Activated CD4-positive, alpha-beta T cell treated with anti-CD3 and anti-CD28 coated beads, Interleukin-2, amount 50 U/mL, for 24 hours (primary cell): ENCODE results near the gene CTIF.
A peak's percentile ranks its signal among the peaks of the same experiment; 100 is the strongest.

Experiments used
- DNase-seq, 2 donors: peaks; one replicate each; pipeline ENCODE4 v3.0.0-alpha.2; 2020; ENCODE audit warnings: low read depth in 1 of 2, low spot score in 1 of 2

CTIF gene

DNA sequence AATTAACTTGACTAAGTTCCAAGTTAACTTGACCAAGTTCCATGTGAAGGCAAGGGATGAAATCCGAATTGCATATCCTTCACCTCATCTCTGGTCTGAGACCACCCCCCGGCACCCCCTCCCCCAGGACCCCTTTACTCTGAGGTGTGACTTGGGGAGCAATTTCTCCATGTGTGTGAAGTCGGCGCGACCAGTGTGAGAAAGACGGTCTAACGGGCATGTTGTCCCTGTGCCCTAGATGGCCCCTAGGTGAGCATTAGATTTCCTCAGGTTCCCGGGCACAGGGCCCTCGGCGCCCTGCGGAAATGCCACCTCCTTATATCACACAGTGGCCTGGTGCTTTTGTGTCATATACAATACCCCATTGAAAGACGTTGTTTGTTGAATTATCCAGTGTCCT, 137.1 kb downstream of the CTIF start:
- no peak for DNase-seq

DNA sequence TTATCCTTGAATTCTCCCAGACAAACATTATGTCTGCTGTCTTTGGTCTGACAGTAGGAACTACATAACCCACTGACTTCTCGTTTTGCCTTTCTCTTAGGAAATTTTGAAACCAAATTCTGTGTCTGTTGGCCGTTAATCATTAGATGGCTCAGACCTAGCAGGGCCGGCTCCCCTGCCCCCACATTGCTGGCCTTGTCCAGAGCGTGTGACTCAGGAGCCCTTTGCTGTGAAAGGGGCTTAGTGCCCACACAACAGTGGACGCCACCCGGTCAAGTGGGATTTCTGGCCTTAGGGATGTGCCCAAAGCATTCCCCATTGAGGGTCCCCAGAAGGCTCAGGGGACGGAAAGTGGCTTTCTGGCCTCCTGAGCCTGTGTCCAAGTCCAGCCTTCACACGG, 137.5 kb downstream of the CTIF start:
- DNase-seq, result no peak

DNA sequence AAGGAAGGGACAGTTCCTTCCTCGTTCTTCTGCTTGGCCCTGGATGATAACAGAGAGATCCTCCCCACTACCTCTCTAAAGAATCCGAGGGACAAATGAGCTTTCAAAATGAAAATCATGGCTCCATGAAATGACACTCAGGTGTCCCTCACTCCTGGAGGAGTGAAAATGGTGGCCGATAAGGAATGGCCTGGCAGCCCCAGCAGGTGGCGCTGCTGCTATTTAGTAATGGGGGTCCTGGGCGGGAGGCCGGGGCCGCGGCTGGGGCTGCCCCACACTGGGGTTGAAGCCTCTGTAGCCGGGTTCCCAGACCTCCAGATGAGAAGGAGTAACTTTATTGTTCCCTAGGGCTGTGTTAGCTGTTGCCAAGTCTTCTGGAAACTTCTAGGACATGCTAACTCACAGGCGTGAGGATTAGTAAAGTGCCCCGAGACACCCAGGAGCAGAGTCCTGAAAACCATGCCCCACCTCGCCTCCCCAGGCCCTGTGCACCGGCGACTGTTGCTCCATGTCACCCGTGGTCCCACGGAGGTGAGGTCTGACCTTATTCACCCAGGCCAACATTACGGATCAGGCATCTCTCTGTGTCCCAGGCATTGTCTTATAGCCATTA, 138.0 kb downstream of the CTIF start:
- peak; percentile 37 to 50 for DNase-seq

DNA sequence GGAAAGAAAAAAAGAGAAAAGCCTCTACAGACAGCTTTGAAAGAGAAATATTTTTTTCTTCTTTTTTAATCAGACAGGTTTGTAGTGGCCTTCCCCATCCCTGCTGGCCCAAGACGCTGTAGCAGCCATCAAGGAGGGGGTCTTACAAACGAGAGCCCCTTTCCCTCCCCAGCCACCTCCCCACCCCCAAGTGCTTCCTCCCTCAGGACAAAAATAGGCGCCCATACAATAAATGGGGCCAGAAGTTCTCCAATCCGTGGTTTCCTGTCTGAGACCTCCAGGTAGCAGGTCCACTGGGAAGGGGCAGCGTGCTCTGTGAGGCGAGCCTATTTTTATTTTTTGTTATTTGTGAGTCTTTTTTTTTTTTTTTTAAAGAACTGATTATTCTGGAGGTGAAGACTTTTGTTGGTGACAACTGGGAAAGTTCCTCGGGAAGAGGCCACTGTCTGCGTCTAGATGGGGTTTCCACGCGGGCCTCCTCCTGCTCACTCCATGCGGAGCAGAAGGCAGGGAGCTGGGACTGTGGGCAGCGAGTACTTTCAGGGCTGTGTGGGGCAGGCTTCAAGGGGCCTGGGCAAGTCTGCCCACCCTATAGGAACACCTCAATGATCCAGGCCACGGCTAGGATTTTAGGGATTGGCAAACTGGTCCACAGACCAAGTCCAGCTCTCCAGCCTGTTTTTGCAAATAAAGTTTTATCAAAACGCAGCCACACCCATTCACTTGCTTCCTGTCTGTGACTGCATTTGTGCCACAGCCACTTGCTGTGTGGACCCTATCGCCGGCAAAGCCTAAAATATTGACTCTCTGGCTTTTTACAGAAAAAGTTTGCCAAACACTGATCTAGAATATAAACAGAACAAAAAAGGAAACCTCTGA, 139.6 kb downstream of the CTIF start:
- no peak for DNase-seq

DNA sequence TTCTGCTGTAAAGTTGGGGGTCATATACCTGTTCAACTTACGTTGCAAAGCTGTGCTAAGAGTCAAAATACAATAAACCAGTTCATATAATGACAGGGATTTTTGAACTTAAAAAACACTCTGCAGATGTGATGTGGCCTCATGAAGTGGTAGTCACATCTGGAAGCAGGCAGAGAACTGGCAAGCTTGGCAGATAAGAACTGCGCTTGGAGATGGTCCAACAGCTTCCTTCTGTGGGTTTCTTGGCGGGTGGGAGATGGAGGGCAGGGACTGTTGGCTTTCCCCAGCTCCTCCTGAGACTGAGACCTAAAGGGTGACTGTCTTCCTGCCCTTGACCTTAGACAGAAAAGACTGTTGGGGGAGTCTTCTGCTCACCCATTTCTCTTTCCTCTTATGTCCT, 140.4 kb downstream of the CTIF start:
- DNase-seq, result no peak

DNA sequence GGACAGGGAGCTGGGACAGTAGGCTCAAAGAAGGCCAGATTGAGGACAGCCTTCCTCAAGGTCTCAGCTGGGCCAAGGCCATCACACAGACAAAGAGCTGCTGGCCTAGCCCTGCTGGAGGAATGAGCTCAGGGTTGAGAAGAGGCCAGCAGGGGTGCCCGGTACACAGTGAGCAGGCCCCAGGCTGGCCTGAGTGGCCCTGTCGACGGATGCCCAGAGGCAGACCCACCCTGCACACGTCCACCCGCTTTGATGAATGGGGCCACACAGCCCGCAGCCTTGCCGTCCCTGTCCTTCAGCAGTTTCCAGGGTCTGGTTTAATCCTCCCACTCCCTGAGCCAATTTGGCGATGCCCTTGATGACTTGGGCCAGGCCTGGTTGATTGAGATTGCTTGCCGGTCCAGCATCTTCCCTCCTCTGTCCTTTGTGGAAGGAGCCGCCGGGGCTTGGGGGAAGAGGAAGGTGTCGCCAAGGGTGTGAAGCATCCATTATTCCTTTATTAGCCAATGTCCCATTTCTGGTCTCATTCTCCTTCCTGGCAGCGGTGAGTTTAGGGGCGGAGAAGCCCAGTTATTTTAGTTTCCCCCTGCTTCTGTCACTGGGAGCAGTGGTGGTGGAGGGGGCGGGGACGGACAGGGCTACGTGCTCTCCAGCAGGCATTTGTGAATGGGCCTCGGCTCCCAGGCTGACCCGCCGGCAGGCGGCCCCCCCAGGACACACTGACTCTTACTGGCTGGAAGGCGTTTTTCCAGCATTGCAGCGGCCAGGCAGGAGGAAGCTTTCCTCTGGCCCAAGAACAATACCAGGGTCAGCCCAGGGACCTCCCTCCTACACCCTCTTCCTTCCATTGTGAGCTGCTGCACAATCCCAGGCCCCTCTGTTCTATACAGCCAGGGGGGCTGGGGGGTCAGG, 141.8 kb downstream of the CTIF start:
- no peak for DNase-seq

DNA sequence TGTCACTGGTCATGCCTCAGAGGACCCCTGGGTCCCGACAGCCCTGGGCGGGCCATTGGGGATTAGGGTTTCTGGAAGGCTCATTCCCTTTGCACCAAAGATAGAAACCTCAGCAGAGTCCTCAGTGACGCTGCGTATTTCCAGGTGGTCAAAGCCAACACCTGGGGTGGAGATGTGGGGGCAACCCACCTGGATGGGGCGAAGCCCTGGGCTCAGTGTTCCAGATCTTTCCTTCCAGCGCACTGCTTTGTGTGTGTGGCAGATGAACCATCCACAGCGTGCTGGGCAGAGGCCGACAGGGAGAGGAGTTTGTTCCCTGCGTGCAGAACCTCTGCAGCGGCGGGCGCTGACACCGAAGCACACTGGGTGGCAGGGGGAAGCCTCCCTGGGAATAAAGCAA, 143.9 kb downstream of the CTIF start:
- no peak for DNase-seq

DNA sequence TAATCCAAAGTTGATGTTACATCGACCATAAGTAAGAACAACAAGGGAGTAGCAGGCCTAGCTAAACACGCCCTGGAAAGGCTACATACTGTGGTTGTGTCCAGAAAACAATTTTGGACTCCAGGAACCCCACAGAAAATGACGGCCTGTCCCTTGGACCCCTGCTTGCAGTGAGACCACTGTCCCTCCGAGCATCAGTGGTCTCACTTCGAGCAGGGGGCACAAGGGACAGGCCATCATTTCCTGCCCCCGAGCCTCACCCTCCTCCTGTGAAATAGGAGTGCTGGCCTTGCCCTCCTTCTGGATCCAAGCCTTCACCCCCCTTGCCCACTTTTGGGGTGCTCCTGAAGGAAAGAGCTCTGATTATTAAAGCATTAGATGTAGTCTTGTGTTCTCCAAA, 144.4 kb downstream of the CTIF start:
- DNase-seq, result no peak

DNA sequence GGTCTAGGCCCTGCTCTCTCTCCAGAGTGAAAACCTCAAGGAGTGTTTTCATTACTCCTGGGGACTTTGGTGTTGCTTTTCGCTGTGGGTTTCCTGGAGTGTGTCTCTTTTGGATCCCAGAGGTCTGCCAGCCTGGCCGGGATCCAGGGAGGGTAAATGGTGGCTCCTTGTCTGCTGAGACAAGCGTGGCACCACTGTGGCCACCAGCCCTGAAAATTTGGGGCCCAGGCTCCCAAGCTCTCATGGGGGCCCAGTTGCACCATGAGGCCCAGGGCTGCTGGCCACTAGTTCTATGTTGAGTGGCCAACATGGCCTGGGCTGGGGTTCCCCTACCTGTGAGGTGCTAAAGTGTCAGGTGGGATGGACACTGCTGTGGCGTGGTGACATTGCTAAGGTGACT, 144.8 kb downstream of the CTIF start:
- no peak for DNase-seq

DNA sequence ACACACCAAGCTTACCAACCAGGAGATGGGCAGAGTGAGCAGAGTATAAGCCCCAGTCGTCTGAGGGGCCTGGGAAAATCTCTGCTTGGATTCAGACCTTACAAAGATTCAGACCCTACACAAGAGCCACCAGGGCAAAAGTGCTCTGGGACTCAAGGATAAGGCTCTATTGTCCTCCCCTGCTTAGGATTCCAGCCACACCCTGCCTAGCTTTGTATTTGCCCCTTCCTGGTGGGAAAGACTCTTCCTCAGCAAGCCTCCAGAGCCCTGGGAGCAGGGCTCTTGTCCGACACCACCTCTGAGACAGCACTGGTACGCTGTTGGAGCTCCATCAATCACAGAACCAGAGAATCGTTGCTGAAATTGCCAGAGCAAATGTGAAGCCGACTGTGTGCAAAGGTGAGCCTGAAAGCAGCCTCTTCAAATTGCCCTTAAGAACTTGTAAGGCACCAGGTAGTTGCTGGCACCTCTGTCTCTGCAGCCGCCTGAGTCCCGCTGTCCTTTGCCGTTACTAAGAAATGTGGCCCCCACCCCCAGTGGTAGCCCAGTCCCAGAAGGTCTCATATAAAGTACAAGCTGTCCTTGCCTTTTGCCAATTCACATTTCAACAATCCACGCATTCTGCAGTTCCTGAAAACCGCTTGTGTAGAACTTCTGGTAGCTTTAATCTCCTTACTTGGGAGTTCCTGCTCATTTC, 148.7 kb downstream of the CTIF start:
- no peak for DNase-seq

DNA sequence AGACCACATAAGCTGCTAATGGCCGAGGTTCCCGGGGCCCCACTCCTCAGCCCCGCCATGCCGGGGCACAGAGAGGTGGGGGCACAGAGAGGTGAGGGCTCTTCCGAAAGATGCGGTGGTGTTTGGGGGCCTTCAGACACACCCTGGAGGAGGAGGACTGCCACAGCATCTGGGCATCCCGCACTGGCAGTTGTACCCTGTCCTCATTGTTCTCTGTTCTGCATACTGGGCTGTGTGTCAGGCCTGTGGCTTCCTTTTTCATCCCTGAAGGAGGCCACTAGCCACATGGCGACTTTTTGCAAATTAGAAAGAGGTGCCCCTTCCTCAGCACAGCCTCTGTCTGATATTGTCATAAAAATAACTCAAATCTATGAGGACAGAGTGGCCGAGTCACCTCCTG, 150.1 kb downstream of the CTIF start:
- no peak for DNase-seq

DNA sequence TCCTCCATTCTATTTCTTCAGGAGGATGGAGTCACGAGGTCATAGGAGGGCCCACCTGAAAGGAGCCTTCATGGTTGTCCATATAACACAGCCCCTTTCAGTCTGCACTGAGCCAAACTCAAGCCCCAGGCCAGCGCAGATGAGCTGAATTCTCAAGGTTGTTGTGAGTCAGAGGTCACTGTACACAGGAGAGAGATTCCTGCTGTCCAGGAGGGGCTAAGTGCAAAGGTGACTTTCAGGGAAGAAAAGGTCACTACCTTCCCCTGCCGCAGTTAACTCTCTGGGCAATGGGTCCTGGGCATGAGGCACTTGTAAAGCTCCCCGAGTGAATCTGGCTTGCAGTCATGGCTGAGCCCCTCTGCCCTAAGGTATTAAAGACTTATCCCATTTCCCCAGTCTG, 150.7 kb downstream of the CTIF start:
- DNase-seq, result no peak

DNA sequence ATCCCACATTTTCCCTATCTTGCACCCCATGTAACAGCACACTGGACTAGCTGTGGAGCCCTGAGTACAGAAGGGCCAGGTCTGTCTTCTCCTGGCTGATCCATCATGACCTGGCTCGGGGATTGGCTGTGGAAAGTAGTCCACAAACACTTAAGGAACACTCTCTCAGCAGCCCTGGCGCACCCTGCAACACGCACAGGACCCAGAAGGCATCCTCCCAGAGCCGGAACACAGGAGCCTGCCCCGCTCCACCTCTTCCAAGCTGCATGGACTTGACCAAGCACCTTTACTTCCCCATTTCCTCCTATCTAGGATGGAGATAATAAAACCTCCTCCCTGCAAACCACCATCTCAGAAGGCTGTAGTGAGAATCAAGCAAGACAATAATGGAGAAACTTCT, 151.7 kb downstream of the CTIF start:
- DNase-seq, result no peak

DNA sequence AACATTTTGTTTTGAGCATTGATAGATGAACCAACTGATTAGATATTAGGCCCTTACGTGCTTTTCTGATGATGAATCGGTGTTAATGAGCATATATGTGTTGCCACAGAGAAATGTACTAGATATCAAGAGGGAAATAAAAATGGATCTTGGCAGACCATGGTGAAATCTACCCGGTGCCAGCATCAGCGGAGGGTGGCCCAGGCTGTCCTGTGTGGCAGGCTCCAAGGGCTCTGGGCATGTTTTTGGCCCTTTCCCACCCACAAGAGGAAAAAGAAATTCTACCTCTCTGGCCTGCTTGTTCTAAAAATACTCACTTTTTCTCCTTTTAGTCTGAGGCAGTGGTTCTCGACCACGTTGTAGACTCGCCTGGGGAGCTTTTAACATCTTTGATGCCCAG, 154.2 kb downstream of the CTIF start:
- no peak for DNase-seq

DNA sequence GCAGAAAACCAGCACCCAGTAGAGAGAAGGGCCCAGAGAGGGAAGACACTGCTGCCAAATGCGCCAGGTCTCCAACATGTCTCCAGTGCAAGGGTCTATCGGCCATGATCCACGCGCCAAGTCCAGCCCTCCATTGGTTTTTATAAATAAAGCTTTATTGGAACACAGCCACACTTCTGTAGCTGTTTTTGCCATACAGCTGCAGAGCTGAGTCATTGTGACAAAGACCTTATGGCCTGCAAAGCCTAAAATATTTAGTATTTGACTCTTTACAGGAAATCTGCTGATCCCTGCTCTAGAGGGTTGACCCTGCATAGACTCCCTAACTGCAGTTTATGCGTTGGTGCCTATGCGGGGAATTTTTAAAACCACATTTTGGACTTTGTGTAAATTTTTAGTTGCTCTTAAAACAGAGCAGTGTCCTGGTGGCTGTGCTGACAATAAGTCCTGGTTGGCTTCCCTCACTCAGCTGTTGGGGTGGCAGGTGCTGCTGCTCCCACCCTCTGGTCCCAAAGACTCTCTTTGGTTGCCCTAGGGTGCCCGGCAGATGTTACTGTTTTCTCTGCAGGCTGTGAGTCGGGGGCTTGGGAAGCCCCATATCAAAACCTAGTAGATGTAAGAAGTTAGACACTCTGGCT, 154.9 kb downstream of the CTIF start:
- DNase-seq, result no peak

DNA sequence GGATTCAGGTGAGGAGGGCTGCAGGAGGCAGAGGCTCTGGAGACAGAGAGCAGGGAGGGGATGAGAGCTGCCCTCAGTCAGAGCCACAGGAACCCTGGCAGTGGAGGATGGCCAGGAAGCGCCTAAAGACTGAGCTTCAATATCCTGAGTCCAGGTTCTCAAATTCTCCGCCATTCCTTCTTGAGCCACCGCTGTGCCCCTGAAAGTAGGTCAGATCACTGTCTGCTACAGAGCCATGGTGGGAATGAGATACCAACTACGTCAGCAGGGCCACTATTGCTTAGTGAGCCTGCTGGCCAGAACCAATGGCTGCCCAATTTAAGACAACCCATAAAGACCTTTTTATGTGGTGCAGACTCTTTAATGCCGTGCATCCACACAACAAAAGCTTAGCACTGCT, 155.5 kb downstream of the CTIF start:
- DNase-seq, result no peak

DNA sequence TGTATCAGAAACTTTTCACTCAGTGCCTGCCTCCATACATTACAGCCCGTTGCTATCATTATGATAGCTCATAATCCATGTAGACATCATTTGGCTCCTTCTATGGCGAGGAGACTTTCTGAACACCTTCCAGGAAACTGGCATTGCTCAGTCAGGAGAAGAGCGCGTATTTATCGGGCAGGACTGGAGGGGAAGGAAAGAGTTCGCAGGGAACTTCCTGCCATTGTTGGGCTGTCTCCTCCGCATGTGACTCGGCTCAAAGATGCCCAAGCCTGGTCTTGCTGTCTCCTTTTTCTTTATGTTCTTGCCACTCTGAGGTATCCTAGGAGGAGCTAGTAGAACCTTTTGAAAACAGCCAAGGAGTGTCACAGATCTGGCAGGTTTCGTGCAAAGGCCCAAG, 156.8 kb downstream of the CTIF start:
- no peak for DNase-seq

DNA sequence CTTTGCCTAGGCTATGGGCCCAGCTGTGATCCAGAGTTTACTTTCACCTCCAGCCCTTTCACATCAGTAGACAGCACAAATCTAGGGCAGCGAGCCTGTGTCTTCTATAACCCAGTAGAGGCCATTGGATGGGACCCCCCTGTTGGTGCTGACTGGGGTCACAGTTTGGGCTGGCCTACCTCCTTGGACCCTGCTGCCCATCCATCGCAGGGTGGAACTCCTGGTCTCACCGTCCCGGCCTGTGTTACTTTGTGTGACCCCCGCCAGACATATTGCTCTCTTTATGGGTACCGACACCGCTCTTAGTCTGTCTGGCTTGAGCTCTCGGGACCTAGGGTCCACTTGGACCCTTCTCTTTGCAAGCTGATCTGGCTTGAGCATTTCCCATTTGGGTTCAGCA, 157.4 kb downstream of the CTIF start:
- no peak for DNase-seq

DNA sequence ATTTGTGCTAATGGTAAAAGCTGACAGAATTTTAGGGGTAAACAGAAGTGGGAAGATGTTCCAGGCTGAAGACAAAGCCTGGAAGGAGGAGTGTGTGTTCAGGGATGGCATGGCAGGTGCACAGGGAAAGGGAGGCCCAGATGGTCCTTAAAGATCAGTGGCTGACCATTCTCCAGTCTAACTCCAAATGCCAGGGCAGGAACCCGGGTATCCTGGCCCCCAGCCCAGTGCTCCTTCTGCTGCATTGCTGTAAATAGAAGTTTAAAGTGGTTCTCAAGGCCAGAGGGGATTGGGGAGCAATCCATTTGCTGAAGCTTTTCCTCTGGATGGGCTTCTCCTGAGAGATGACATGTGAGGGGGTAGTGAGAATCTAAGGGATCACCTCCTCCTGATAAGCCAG, 158.6 kb downstream of the CTIF start:
- DNase-seq, result no peak

DNA sequence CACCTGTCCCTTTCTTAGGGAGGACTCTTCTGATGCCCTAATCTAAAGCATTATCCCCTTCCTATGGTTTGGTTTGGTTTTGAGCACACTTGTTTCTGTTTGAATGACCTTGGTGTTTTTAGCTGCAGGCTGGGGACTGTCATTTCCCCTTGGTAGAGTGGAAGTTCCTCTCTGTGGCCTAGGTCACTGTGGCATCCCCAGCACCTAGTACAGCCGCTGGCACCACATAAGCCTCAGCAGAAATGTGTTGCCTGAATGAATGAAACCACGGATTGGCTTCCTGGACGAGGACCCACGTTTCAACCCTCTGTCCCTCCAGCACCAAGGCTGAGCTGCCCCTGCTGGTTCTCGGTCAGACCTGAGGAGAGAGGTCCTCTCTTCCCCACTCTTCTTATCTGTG, 159.9 kb downstream of the CTIF start:
- DNase-seq, result no peak

DNA sequence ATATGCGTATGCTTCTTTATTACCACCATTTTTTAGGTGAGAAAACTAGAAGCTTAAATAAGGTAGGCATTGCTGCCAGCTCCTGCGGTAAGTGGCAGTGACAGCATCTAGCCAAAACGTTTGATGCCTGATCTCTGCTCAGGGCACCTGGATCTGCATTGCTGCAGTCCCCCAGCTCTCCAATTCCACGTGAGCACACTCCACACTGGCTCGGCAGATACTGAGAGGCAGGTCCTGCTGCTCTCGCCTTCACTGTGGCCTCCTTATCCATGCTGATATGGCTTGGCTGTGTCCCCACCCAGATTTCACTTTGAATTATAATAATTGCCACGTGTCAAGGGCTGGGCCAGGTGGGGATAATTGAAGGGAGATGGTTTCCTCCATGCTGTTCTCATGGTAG, 160.9 kb downstream of the CTIF start:
- no peak for DNase-seq
